GM21381 (cell line): ENCODE measurements around the gene POR.
"Not testable (repeated sequence)": the region's sequence is repeated elsewhere in the genome, so short reads cannot be mapped to it uniquely, and the experiment has no call there.

ENCODE experiments used
- ATAC-seq: cut with Tn5 transposase; IDR thresholded peaks from one replicate; pipeline ENCODE4 v1.9.1; 2021; ENCODE audit warnings: mild to moderate bottlenecking, moderate library complexity; ENCODE audit not compliant: unreplicated experiment

POR gene

GRCh38 chr7:76016191-76016947, 101.4 kb downstream of the POR start:
- no peak for ATAC-seq

DNA sequence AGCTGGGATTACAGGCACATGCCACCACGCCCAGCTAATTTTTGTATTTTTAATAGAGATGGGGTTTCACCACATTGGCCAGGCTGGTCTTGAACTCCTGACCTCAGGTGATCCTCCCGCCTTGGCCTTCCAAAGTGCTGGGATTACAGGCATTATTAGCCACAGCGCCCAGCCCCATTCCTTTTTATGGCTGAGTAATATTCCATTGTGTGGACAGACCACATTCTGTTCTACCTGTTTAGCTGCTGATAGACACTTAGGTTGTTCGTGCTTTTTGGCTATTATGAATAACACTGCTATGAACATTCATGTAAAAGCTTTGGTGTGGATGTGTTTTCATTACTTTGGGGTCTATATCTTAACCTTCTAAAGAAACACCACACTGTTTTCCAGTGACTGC, 103.6 kb downstream of the POR start:
- not testable (repeated sequence) for ATAC-seq

GRCh38 chr7:76020031-76020714, 105.2 kb downstream of the POR start:
- no peak for ATAC-seq

- no peak for ATAC-seq
Measured at GRCh38 chr7:76022026-76022780, 107.2 kb downstream of the POR start.

GRCh38 chr7:76023002-76023401, 108.0 kb downstream of the POR start:
- no peak for ATAC-seq

DNA sequence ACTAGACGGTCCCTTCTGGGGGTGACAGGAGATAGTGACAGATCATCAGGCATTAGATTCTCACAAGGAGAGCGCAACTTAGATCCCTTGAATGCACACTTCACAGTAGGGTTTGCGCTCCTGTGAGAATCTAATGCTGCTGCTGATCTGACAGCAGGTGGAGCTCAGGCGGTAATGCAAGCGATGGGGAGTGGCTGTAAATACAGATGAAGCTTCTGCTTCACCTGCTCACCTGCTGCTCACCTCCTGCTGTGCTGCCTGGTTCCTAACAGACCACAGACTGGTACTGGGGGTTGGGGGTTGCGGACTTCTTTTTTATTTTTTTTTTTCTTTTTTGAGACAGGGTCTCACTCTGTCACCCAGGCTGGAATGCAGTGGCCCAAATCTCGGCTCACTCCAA, 114.7 kb downstream of the POR start:
- not testable (repeated sequence) for ATAC-seq

DNA sequence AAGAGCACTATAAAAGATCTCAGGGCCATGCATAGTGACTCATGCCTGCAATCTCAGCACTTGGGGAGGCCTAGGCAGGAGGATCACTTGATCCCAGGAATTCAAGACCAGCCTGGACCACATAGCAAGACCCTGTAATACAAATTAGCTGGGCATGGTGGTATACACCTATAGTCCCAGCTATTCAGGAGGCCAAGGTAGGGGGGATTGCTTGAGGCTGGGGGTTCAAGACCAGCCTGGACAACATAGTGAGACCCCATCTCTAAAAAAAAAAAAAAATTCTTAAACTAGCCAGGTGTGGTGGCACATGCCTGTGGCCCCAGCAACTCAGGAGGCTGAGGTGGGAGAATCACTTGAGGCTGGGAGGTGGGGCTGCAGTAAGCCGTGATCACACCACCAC, 117.0 kb downstream of the POR start:
- no peak for ATAC-seq
